NCI-H2196 treated with DMSO at 0.1 percent for 48 hours (cell line): ENCODE results near the gene CDCA5.
"Not testable (repeated sequence)": the region's sequence is repeated elsewhere in the genome, so short reads cannot be mapped to it uniquely, and the experiment has no call there.

Source experiments
- DNase-seq: peaks from one replicate; lab custom pipeline; 2025; ENCODE audit not compliant: unreplicated experiment; lab: John Stamatoyannopoulos, UW

CDCA5 gene

GRCh38 chr11:65119670-65119995, 35.8 kb upstream of the CDCA5 start:
- no peak for DNase-seq

DNA sequence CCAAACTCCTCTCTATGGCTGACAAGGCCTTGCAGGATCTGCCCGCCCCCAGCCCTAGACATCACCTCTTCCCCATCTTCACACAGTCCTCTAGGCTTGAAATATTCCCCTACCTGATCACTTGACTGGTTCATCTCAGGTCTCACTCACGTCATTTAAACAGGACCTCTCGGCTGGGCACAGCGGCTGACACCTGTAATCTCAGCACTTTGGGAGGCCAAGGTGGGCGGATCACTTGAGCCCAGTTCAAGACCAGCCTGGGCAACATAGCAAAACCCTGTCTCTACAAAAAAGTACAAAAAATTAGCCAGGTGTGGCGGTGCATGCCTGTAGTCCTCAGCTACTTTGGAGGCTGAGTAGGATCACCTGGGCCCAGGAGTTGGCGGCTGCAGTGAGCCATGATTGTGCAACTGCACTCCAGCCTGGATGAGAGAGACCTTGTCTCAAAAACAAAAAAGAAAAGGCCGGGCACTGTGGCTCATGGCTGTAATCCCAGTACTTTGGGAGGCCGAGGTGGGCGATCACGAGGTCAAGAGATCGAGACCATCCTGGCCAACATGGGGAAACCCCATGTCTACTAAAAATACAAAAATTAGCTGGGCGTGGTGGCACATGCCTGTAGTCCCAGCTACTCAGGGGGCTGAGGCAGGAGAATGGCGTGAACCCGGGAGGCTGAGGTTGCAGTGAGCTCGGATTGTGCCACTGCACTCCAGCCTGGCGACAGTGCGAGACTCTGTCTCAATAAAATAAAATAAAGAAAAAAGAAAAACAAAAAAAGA, 35.2 kb upstream of the CDCA5 start:
- DNase-seq = not testable (repeated sequence)

DNA sequence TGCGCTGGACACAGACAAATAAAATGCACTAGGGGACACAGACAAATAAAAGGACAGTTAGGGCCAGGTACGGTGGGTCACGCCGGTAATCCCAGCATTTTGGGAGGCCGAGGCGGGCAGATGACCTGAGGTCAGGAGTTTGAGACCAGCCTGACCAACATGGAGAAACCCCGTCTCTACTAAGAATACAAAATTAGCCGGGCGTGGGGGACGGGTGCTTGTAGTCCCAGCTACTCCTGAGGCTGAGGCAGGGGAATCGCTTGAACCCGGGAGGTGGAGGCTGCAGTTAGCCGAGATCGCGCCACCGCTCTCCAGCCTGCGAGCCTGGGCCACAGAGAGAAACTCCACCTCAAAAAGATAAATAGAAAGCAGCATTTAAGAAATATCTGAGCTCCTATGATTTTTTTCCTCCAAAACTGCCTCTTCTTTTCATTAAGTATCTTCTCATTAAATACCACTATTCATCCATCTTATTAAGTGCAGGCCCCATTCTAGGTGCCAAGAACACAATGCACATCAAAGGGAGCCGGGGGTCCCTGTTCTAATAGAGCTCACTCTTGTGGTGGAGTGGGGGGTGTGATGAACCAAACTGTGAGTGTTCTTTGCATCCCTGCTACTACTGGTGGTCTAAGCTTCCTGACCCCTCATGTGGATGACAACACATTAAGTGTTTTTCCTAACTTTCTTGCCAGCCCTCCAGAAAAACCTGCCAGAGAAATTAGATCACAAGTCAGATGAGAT, 34.4 kb upstream of the CDCA5 start:
- no peak for DNase-seq

- DNase-seq = peak; percentile 98
These were observed 33.6 kb upstream of the CDCA5 start, which contains the start of gene ZNHIT2 for GRCh38 chr11:65117206-65118096. Gene ZNHIT2, minus strand, starts transcription at chr11:65117701. Its CDS starts 48 bp downstream, at chr11:65117653.

DNA sequence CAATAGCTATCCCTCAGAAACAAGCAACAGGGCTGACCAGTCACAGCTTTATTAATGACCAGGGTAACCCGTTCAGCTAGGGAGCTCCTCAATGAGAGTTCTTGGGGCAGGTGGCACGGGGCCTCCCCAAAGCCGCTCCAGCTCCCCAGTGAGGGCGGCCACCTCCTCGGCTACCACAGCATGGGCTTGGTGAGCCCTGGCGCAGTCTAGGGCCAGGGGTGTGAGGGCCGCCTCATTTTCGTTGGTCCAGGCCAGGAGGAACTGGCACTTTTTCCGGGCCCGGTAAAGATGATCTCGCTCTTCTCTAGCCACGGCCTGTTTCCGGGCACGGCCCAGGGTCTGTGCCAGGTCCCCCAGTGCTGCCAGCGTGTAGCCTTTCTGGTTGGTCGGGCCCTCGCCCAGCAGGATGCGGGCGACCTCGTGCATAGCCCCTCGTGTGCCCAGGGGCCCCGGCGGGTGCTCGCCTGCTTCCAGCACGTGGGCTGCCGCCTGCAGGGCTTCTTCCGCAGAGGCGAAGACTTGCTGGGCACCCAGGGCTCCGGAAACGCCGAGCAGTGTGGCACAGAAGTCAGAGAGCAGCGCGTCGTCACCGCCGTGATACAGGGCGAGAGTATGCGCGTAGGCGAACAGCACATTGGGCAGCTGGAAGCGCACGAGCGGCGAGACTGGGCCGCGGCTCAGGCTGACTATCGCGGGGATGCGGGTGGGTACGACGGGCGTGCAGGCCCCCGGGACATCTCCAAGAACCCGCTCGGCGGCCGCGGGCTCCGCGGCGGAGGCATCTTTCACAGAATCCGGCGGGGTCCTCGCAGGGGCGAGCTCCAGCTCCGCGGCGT, 32.7 kb upstream of the CDCA5 start:
- DNase-seq = no peak

DNA sequence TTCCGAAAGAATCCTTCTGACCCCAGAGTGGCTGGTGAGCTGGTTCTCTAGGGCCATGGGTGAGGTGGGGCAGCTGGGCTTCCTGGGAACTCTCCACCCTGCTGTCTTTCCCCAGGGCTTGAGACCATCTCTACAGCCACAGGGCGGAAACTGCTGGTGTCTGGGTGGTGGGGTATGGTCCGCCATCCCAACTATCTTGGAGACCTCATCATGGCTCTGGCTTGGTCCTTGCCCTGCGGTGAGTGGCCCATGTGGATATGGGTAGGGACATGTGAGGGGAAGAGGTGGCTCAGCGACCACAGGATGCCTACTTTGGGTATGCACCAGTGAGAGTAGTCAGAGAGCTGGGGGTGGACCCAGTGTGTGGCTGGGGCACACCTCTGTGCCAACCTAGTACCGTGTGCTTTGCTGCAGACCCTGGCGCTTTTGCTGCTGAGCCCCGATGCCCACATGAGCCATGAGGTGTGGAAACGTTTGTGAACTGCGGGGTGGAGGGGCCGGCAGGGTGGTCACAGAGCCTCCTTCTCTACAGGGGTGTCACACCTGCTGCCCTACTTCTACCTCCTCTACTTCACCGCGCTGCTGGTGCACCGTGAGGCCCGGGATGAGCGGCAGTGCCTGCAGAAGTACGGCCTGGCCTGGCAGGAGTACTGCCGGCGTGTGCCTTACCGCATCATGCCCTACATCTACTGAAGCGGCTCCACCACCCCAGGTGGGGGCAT, 31.7 kb upstream of the CDCA5 start:
- DNase-seq = no peak

DNA sequence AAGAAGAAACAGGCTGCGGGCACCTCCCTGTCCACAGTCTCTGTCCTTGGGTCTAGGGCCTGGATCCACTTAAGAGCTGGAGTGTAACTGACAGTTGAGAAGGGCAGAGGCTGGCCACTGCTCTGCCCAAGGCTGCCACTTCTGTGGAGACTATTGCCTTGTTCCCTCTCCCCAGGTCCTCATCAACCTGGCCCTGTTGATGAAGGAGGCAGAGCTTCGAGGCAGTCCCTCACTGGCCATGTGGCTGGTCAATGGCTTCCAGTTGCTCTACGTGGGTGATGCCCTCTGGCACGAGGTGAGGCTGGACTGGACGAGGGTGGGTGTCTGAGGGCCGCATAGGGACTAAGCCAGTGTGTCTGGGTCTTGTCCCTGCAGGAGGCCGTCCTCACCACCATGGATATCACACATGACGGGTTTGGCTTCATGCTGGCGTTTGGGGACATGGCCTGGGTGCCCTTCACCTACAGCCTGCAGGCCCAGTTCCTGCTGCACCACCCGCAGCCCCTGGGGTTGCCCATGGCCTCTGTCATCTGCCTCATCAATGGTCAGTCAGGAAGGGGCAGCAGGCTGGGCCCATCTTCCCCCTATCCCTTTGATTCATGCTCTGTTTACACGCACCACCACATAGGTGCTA, 30.8 kb upstream of the CDCA5 start:
- no peak for DNase-seq

DNA sequence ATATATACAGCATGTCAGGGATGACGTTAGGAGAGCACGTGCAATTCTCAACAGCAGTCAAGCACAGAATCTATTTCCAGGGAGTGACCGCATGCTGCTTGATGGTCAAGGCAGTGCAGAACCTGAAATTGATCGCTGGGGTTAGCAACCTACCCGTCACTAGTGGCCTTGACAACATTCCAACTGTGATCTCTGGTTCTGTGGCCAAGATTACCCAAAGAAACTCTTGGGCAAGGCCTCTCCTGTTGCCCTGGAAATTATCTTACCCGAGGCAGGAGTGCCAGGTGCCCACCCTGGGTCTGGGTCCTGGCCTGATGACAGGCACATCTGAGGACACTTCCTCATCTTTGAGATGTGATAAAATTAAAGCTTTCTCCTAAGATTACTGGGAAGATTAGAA, 30.0 kb upstream of the CDCA5 start:
- no peak for DNase-seq

- no peak for DNase-seq
These were observed 29.5 kb upstream of the CDCA5 start for GRCh38 chr11:65113361-65113756.

DNA sequence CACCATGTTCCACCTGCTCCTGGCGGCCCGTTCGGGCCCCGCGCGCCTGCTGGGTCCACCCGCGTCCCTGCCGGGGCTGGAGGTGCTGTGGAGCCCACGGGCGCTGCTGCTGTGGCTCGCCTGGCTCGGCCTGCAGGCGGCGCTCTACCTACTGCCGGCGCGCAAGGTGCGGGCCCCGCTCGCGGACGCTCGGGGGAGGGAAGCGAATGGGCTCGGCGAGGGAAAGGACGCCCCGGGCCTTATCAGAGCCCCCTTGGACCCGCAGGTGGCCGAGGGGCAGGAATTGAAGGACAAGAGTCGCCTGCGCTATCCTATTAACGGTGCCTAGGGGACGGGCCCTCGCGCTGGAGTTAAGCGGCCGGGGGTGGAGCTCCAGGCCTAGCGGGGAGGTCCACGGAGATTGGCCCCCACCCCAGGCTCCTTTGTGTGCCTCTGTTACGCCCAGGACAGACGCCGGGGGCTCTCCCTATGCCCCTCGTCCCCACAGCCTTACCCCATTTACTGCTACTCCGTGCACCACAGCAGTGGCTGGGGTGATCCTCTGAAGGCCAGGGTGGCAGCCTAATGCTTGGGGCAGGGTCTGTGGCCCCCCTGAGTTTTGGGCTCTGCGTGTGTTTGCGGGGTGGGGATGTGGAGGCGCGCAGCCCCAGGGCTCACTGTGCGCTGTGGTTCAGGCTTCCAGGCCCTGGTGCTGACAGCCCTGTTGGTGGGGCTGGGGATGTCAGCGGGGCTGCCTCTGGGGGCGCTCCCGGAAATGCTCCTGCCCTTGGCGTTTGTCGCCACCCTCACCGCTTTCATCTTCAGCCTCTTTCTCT, 28.9 kb upstream of the CDCA5 start:
- DNase-seq = peak; percentile 18

DNA sequence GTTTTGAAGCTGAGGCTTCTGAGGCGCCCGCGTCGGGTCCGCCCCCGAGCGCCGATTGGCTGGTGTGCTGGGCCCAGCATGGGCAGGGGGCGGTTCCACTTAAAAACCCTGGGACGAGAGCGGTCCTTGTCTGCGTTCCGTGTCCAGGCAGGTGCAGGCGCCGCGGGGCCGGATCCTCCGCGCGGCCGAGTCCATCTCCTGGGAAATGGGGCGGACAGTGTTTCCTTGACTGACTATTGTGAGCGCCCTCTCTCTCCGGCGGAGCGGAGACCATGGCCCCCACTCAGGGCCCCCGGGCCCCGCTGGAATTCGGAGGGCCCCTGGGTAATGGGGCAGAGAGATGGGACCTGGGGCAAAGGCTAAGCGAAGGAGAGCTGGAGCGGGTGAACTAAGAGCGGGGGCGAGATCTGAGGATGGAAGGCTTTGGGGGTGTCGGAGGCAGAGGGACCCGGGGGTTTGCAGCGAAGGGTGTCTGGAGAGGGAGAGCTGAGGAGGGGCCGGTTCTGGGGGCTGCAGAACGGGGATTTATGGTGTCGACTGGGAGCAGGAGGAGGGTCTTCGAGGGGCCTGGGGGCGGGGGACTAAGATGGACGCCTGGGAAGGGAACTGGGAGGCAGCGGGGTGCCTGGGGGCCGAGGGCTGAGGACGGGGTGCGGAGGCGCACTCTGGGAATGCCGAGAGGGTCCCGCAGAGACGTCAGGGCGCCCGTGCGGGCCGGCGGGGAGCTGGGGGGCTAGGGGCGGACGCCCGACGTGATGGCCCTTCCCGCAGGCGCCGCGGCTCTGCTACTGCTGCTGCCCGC, 28.1 kb upstream of the CDCA5 start, which contains the start of gene TM7SF2:
TSS of gene TM7SF2 (plus strand) at position 129 of the 802 bp plus-strand sequence. CDS start at position 273, 144 bp downstream.
- DNase-seq = peak; percentile 93

DNA sequence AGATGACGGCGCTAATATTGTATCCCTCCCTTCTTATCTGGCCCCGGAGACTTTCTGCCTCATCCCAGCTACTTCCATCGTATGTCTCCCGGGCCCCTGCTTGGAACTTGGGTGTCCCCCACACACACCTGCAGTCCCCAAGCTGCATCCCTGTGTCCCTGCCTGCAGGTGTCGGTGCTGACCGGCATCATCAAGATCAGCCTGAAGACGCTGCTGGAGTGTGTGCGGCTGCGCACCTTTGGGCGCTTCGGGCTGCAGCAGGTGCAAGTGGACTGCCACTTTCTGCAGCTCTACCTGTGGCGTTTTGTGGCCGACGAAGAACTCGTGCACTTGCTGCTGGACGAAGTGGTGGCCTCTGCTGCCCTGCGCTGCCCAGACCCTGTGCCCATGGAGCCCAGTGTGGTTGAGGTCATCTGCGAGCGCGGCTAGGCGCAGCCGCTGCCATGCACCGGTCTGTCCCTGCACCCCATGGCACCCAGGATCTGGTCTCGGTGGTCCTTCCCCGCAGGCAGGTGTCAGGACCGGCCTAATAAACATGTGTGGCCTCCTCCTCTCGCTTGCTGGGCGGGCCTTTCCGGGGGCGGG, 27.4 kb upstream of the CDCA5 start:
- DNase-seq = no peak

DNA sequence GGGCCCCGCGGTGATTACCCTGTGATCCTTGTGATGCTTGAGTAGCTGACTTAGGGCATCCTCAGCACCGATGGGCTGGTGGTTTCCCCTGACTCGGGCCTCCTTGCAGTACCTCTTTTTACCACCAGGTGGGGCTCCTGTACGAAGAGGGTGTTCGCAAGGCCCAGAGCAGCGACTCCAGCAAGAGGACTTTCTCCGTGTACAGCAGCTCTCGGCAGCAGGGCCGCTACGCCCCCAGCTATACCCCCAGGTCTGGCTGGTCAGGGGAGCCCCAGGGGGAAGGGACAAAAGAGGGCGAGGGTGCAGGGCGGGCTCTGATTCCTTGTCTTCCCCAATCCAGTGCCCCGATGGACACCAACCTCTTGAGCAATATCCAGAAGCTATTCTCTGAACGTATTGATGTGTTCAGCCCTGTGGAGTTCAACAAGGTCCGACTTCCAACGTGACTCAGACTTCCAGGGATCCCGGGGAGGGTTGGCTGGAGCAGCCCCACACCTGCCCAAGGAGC, 26.6 kb upstream of the CDCA5 start:
- peak; percentile 70 for DNase-seq

GRCh38 chr11:65109231-65110198, 25.7 kb upstream of the CDCA5 start:
- no peak for DNase-seq

GRCh38 chr11:65108469-65109123, 24.8 kb upstream of the CDCA5 start:
- no peak for DNase-seq
